ENCODE data around the gene NOS1AP.

DNA sequence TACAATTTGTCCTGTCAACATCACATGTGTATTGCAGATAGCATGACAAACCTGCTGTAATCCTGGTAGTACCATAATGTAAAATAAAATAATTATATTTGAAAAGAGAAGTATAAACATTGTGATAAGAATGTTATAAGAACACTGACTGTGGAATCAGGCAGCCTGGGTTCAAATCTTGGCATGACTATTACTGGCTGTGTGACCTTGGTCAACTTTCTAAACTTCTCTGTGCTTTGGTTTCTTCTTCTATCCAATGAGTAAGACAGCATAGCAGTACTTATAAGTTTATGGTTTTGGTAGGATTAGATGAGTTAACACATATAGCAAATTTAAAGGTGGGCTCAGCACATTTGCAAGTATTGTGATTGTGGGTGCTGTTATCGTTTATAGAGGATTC is 147.1 kb downstream of the NOS1AP start:
- TF ChIP-seq, protein P1, sequence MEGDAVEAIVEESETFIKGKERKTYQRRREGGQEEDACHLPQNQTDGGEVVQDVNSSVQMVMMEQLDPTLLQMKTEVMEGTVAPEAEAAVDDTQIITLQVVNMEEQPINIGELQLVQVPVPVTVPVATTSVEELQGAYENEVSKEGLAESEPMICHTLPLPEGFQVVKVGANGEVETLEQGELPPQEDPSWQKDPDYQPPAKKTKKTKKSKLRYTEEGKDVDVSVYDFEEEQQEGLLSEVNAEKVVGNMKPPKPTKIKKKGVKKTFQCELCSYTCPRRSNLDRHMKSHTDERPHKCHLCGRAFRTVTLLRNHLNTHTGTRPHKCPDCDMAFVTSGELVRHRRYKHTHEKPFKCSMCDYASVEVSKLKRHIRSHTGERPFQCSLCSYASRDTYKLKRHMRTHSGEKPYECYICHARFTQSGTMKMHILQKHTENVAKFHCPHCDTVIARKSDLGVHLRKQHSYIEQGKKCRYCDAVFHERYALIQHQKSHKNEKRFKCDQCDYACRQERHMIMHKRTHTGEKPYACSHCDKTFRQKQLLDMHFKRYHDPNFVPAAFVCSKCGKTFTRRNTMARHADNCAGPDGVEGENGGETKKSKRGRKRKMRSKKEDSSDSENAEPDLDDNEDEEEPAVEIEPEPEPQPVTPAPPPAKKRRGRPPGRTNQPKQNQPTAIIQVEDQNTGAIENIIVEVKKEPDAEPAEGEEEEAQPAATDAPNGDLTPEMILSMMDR (IDR thresholded peaks at IDR 0.05), result no peak
- TF ChIP-seq POLR2A (IDR thresholded peaks at IDR 0.05), result no peak
